ENCODE results near the gene ABCC8.
A peak's percentile ranks its signal among the peaks of the same experiment; 100 is the strongest.

ABCC8 gene

DNA sequence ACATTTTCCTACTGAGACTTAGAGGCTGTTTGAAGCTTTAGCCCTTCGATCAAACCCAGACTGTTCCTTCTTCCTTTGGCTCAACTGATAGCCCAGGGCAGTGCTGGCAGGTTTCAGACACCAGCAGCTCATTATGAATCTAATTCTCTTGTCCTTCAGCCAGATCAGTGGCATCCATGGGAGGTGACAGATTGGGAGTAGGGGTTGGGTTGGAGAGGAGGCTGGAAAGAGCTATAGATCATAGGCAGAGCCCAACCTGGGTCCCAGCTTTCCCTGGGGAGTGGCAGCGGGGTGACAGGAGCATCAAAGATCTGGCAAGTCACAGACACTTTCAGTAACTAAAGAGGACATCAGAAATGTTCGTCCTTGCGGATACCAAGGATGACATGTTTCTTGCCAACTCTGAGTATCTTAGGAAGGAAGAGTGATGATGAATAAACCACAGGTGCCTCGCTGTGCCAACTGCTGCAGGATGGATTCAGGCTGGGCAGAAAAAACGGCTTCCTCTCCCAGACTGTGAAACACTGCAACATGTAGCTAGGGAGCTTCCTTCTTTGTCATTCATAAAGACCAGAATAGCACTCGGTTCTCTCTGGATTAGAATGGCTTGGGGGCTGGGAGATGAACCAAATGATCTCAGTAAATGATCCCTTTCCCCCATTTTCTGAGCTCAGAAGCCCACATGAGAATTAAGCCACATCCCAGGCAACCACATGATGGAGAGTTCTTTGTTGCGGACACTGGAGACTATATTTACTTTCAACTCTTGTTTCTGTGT lies 19.1 kb downstream of the ABCC8 start:
- H3K9ac ChIP-seq (ENCODE audit: insufficient read length) = no peak overlapping the region
- no peak for TF ChIP-seq FOXP2 (optimal IDR thresholded peaks at IDR 0.05; ENCODE audit: control extremely low read depth, extremely low read length, insufficient read depth)
- TF ChIP-seq EZH2 (IDR thresholded peaks at IDR 0.05) = no peak
- no peak for TF ChIP-seq POLR2AphosphoS5 (IDR thresholded peaks at IDR 0.05; ENCODE audit: borderline replicate concordance, low read depth, low read length)
- H3K9me3 ChIP-seq (ENCODE audit: low read depth, low read length) = no peaks in the 10 kb centered on the region
- no peak for DNase-seq (ENCODE audit: low read depth, low spot score)
- no peak overlapping the region for H3K27ac ChIP-seq
- no peak overlapping the region for H3K4me3 ChIP-seq
- H3K36me3 ChIP-seq (ENCODE audit: insufficient read depth, low read length) = no peaks in the 10 kb centered on the region

- no peak overlapping the region for H3K27ac ChIP-seq
- TF ChIP-seq POLR2AphosphoS5 (IDR thresholded peaks at IDR 0.05; ENCODE audit: borderline replicate concordance, low read depth, low read length) (no peak), FOXP2 (optimal IDR thresholded peaks at IDR 0.05; ENCODE audit: control extremely low read depth, extremely low read length, insufficient read depth) (no peak), EZH2 (IDR thresholded peaks at IDR 0.05) (no peak)
- no peak for DNase-seq (ENCODE audit: low read depth, low spot score)
- no peak overlapping the region for H3K4me3 ChIP-seq
- H3K9me3 ChIP-seq (ENCODE audit: low read depth, low read length) = no peaks in the 10 kb centered on the region
- H3K9ac ChIP-seq (ENCODE audit: insufficient read length) = no peak overlapping the region
- no peaks in the 10 kb centered on the region for H3K36me3 ChIP-seq (ENCODE audit: insufficient read depth, low read length)
These were observed 24.0 kb downstream of the ABCC8 start for GRCh38 chr11:17452668-17453067.

DNA sequence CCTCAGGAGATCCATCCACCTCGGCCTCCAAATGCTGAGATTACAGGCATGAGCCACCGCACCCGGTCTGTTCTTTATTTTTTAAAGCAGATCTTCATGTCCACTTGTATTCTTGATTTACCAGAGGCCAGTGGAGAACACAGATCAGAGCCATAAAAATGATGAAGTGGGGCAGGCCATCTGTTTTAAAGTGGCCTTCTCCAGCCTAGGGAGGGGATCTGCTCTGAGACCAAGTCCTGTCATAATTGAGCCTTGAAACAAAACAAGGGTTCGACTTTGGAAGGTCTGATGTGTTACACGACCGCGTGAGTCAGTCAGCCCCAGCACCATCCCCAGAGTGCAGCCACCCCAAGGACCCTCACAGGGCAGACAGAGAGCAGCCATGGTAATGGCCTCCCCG lies 27.5 kb downstream of the ABCC8 start:
- H3K9me3 ChIP-seq (ENCODE audit: low read depth, low read length) = no peaks in the 10 kb centered on the region
- no peak for DNase-seq (ENCODE audit: low read depth, low spot score)
- H3K4me3 ChIP-seq = no peak overlapping the region
- H3K36me3 ChIP-seq (ENCODE audit: insufficient read depth, low read length) = no peaks in the 10 kb centered on the region
- TF ChIP-seq EZH2 (IDR thresholded peaks at IDR 0.05) (no peak), POLR2AphosphoS5 (IDR thresholded peaks at IDR 0.05; ENCODE audit: borderline replicate concordance, low read depth, low read length) (no peak), FOXP2 (optimal IDR thresholded peaks at IDR 0.05; ENCODE audit: control extremely low read depth, extremely low read length, insufficient read depth) (no peak)
- H3K27ac ChIP-seq = no peak overlapping the region
- no peak overlapping the region for H3K9ac ChIP-seq (ENCODE audit: insufficient read length)

DNA sequence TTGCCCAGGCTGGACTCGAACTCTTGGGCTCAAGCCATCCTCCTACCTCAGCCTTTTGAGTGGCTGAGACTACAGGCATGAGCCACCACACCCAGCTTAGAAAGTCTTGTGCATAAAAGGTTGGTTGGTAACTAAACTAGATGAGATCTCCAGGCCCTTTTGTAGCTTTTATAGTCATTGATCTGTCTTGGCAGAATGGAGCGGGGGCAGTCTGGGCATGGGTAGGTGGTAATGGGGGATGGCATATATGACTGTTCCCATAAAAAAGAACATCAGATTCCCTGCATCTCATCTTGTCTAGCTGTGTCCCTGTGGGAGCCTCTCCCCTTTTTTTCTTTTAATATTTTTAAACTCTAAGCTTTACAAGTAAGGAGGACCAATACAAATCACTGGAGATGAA lies 30.2 kb downstream of the ABCC8 start:
- no peaks in the 10 kb centered on the region for H3K36me3 ChIP-seq (ENCODE audit: insufficient read depth, low read length)
- no peak overlapping the region for H3K4me3 ChIP-seq
- no peak for DNase-seq (ENCODE audit: low read depth, low spot score)
- H3K9me3 ChIP-seq (ENCODE audit: low read depth, low read length) = no peaks in the 10 kb centered on the region
- H3K27ac ChIP-seq = no peak overlapping the region
- no peak overlapping the region for H3K9ac ChIP-seq (ENCODE audit: insufficient read length)
- TF ChIP-seq POLR2AphosphoS5 (IDR thresholded peaks at IDR 0.05; ENCODE audit: borderline replicate concordance, low read depth, low read length) (no peak), FOXP2 (optimal IDR thresholded peaks at IDR 0.05; ENCODE audit: control extremely low read depth, extremely low read length, insufficient read depth) (no peak), EZH2 (IDR thresholded peaks at IDR 0.05) (no peak)

DNA sequence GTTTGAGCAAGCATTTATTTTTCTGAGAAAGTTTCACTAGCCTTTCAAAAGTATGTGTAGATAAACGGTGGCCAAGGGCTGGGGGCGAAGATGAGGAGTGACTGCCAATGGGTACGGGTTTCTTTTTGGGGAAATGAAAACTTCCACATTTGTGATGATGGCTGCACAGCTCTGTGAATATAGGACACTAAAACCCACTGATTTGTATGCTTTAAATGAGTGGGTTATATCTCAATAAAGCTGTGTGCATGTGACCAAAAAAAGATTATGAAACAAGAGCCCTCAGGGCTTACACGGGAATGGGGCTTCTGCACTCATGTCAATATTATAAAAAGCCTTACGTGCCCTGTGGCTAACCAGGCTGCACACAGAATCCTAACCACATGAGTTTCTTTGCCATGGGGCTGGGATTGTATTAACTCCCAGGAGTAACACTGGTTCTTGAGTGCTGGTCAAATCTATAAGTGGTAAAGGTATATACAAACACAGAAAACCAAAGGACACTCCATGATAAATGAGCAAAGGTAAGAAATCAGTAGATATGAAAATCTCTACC lies 31.3 kb downstream of the ABCC8 start:
- no peaks in the 10 kb centered on the region for H3K36me3 ChIP-seq (ENCODE audit: insufficient read depth, low read length)
- no peak overlapping the region for H3K9ac ChIP-seq (ENCODE audit: insufficient read length)
- no peak overlapping the region for H3K27ac ChIP-seq

DNA sequence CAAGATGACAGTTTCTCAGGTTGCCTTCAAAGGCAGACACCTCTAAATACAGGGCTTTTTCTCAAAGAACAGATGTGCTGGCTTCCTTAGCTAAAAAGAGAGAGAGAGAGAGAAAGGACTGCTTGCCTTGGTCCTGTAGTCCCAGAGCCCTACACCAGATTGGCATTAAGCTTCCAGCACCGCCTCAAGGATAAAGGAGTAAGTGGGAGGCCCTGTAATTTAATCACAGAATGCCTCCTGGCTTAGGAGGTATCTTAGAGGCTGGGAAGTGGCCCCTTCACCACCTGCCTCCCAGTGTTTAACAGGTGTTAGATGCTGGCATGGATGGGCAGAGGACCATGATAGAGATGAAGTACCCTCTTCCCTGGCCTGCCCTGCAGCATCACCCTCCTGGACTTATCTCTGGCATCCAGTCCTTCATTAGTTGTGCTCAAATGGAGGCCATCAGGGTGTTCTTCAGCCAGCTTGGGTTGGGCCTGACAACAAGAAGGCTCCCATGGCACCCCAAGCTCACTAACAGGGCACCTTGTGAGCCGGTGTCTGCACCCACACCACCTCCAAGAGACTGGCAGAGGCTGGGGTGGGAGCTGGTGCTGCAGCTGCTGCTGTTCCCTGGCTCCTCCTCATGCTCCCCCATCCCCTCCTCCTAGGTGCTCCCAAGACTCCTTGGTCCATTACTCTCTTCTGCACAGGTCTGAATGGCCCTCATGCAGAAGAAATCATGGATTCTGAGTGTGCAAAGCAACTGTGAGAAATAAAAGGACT lies 32.5 kb downstream of the ABCC8 start:
- TF ChIP-seq FOXP2 (optimal IDR thresholded peaks at IDR 0.05; ENCODE audit: control extremely low read depth, extremely low read length, insufficient read depth) (no peak), EZH2 (IDR thresholded peaks at IDR 0.05) (no peak), POLR2AphosphoS5 (IDR thresholded peaks at IDR 0.05; ENCODE audit: borderline replicate concordance, low read depth, low read length) (no peak)
- no peak overlapping the region for H3K27ac ChIP-seq
- no peak for DNase-seq (ENCODE audit: low read depth, low spot score)
- H3K9me3 ChIP-seq (ENCODE audit: low read depth, low read length) = no peaks in the 10 kb centered on the region
- H3K36me3 ChIP-seq (ENCODE audit: insufficient read depth, low read length) = no peaks in the 10 kb centered on the region
- H3K9ac ChIP-seq (ENCODE audit: insufficient read length) = no peak overlapping the region
- H3K4me3 ChIP-seq = no peak overlapping the region

More for the DNA sequence above, 31.3 kb downstream of the ABCC8 start:
- no peak for TF ChIP-seq EZH2 (IDR thresholded peaks at IDR 0.05)
- TF ChIP-seq POLR2AphosphoS5 (IDR thresholded peaks at IDR 0.05; ENCODE audit: borderline replicate concordance, low read depth, low read length) = no peak
- TF ChIP-seq FOXP2 (optimal IDR thresholded peaks at IDR 0.05; ENCODE audit: control extremely low read depth, extremely low read length, insufficient read depth) = no peak
- H3K9me3 ChIP-seq (ENCODE audit: low read depth, low read length) = no peaks in the 10 kb centered on the region
- peak; percentile 22 for DNase-seq (ENCODE audit: low read depth, low spot score)
- no peak overlapping the region for H3K4me3 ChIP-seq

- Histone ChIP-seq H3K9me3 (ENCODE audit: low read depth, low read length) (no peaks in the 10 kb centered on the region), H3K9ac (ENCODE audit: insufficient read length) (no peak overlapping the region), H3K36me3 (ENCODE audit: insufficient read depth, low read length) (no peaks in the 10 kb centered on the region), H3K4me3 (no peak overlapping the region), H3K27ac (no peak overlapping the region)
- no peak for DNase-seq (ENCODE audit: low read depth, low spot score)
- TF ChIP-seq FOXP2 (optimal IDR thresholded peaks at IDR 0.05; ENCODE audit: control extremely low read depth, extremely low read length, insufficient read depth) = no peak
- no peak for TF ChIP-seq POLR2AphosphoS5 (IDR thresholded peaks at IDR 0.05; ENCODE audit: borderline replicate concordance, low read depth, low read length)
These were observed 33.2 kb downstream of the ABCC8 start for GRCh38 chr11:17443423-17443822.

DNA sequence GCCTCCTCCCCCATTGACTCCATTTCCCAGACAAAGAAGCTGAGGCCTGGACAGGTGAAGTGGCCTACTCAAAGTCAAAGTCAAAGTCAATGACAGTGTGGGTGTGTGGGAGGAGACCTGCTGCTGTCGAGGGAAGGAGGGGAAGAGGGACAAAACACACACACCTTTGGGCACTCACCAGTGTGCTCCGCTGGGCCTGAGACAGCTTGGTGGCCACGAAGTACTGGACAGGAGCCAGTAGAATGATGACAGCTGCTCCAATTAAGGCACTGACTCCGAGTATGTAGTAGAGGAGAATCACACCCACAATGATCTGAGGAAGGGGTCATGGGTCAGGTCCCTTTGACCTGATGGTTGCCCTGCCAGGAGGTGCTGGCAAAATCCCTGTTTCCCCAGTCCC lies 33.6 kb downstream of the ABCC8 start:
- Histone ChIP-seq H3K4me3 (no peak overlapping the region), H3K36me3 (ENCODE audit: insufficient read depth, low read length) (no peaks in the 10 kb centered on the region), H3K9me3 (ENCODE audit: low read depth, low read length) (no peaks in the 10 kb centered on the region), H3K27ac (no peak overlapping the region), H3K9ac (ENCODE audit: insufficient read length) (no peak overlapping the region)
- TF ChIP-seq EZH2 (IDR thresholded peaks at IDR 0.05) = no peak
- no peak for TF ChIP-seq POLR2AphosphoS5 (IDR thresholded peaks at IDR 0.05; ENCODE audit: borderline replicate concordance, low read depth, low read length)
- no peak for TF ChIP-seq FOXP2 (optimal IDR thresholded peaks at IDR 0.05; ENCODE audit: control extremely low read depth, extremely low read length, insufficient read depth)
- no peak for DNase-seq (ENCODE audit: low read depth, low spot score)

All from SK-N-MC (cell line).